ENCODE results near the gene WIZ. TPM values are rescaled to one million over a fixed set of nuclear protein-coding genes. Genes with fewer than 3 reads are reported as not detected.
A peak's percentile ranks its signal among the peaks of the same experiment; 100 is the strongest.

WIZ gene
- total and polyA plus RNA-seq, 10 of the 15 experiments (the other 5 are each of a cell fraction or from before 2014, with no cell fraction given) = 0.10 to 26.7 (median 2.7) TPM

DNA sequence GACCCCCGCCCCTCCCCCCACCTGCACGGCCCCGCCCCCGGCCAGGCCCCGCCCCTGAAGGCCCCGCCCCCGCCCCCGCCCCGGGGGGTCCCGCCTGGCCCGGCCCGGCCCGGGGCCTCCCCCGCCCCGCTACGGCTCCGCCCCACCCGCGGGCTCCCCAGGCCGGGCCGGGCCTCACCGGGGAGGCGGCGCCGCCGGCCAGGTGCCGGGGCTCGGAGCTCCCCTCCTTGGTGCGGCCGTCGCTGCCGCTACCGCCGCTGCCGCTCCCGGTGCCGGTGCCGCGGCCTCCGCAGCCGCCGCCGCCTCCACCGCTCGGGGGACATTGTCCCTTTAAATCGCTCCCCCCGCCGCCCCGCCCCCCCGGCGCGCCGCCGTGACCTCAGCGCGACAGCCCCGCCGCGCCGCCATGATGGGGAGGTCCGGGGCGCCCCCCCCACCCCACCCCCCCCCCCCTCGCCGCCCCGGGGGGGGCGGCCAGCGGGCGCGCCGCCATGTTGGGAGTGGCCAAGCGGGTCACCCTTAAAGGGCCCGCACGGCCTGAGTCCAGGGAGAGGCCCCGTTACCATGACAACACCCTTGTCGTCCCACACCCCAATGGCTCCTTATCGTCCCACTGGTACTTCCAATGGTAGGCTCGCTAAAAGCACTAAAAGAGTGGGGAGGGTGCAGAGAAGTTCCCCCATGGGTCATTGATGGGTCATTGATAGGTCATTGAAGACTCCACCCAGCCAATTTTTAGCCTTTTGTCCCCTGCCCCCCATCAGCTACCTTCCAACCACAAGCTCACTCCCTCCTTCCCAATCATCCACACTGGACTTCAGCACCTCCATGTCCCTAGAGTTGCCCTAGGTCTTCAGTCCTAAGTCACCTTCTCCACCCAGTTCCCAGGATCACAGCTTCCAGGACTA is at the start of gene WIZ (continued):
- TF ChIP-seq, protein P1, sequence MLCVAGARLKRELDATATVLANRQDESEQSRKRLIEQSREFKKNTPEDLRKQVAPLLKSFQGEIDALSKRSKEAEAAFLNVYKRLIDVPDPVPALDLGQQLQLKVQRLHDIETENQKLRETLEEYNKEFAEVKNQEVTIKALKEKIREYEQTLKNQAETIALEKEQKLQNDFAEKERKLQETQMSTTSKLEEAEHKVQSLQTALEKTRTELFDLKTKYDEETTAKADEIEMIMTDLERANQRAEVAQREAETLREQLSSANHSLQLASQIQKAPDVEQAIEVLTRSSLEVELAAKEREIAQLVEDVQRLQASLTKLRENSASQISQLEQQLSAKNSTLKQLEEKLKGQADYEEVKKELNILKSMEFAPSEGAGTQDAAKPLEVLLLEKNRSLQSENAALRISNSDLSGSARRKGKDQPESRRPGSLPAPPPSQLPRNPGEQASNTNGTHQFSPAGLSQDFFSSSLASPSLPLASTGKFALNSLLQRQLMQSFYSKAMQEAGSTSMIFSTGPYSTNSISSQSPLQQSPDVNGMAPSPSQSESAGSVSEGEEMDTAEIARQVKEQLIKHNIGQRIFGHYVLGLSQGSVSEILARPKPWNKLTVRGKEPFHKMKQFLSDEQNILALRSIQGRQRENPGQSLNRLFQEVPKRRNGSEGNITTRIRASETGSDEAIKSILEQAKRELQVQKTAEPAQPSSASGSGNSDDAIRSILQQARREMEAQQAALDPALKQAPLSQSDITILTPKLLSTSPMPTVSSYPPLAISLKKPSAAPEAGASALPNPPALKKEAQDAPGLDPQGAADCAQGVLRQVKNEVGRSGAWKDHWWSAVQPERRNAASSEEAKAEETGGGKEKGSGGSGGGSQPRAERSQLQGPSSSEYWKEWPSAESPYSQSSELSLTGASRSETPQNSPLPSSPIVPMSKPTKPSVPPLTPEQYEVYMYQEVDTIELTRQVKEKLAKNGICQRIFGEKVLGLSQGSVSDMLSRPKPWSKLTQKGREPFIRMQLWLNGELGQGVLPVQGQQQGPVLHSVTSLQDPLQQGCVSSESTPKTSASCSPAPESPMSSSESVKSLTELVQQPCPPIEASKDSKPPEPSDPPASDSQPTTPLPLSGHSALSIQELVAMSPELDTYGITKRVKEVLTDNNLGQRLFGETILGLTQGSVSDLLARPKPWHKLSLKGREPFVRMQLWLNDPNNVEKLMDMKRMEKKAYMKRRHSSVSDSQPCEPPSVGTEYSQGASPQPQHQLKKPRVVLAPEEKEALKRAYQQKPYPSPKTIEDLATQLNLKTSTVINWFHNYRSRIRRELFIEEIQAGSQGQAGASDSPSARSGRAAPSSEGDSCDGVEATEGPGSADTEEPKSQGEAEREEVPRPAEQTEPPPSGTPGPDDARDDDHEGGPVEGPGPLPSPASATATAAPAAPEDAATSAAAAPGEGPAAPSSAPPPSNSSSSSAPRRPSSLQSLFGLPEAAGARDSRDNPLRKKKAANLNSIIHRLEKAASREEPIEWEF (IDR thresholded peaks at IDR 0.05; ENCODE audit: insufficient replicate concordance, low read depth, low read length) = no peak
- TF ChIP-seq IKZF1 (conservative IDR thresholded peaks at IDR 0.05) = 0 out of 2 replicates have a peak, but pooled peaks have one; percentile 23
- TF ChIP-seq BCL11A (IDR thresholded peaks at IDR 0.05; ENCODE audit: low read depth, low read length) = no peak
- no peak for TF ChIP-seq ZBED1 (IDR thresholded peaks at IDR 0.05; ENCODE audit: borderline replicate concordance)
- no peak for TF ChIP-seq ESRRA (IDR thresholded peaks at IDR 0.05; ENCODE audit: low read length)
- no peak for TF ChIP-seq HSF1 (IDR thresholded peaks at IDR 0.05; ENCODE audit: low read depth, low read length)
- TF ChIP-seq SUPT20H (IDR thresholded peaks at IDR 0.05; ENCODE audit: borderline replicate concordance, control insufficient read depth, low read depth, low read length) = no peak
- TF ChIP-seq CREB1 (IDR thresholded peaks at IDR 0.05; ENCODE audit: low read depth) = peak; percentile 90
- TF ChIP-seq LARP7 (IDR thresholded peaks at IDR 0.05) = no peak
- TF ChIP-seq CREM (IDR thresholded peaks at IDR 0.05; ENCODE audit: low read depth) = peak; percentile 90
- no peak for TF ChIP-seq CBX5 (IDR thresholded peaks at IDR 0.05; ENCODE audit: low read depth)
- no peak for TF ChIP-seq PML (IDR thresholded peaks at IDR 0.05; ENCODE audit: low read length)
- no peak for TF ChIP-seq RB1 (IDR thresholded peaks at IDR 0.05; ENCODE audit: borderline replicate concordance)
- 0 out of 2 replicates have a peak, but pooled peaks have one; percentile 49 for TF ChIP-seq HDGF (IDR thresholded peaks at IDR 0.05)
- TF ChIP-seq HCFC1 (IDR thresholded peaks at IDR 0.05; ENCODE audit: low read length) = peak; percentile 74
- TF ChIP-seq, protein P2, sequence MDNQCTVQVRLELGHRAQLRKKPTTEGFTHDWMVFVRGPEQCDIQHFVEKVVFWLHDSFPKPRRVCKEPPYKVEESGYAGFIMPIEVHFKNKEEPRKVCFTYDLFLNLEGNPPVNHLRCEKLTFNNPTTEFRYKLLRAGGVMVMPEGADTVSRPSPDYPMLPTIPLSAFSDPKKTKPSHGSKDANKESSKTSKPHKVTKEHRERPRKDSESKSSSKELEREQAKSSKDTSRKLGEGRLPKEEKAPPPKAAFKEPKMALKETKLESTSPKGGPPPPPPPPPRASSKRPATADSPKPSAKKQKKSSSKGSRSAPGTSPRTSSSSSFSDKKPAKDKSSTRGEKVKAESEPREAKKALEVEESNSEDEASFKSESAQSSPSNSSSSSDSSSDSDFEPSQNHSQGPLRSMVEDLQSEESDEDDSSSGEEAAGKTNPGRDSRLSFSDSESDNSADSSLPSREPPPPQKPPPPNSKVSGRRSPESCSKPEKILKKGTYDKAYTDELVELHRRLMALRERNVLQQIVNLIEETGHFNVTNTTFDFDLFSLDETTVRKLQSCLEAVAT (IDR thresholded peaks at IDR 0.05) = no peak
- TF ChIP-seq TCF12 (IDR thresholded peaks at IDR 0.05; ENCODE audit: low read depth, low read length) = no peak
- no peak for TF ChIP-seq USF2 (IDR thresholded peaks at IDR 0.05; ENCODE audit: borderline replicate concordance, low read depth, low read length)
- TF ChIP-seq ZSCAN29 (IDR thresholded peaks at IDR 0.05) = no peak
- TF ChIP-seq TCF3 (IDR thresholded peaks at IDR 0.05; ENCODE audit: borderline replicate concordance, insufficient read depth, low read depth, low read length) = no peak
